EH (cell line): ENCODE measurements around the gene ATG16L2.

Experiments
- DNase-seq: peaks from one replicate; pipeline ENCODE4 v3.0.0-alpha.2; 2015; ENCODE audit warnings: low read depth

Gene ATG16L2

GRCh38 chr11:72814286-72815109, at the start of gene ATG16L2:
ATG16L2 (plus strand) TSS chr11:72814411; CDS start chr11:72814446, 35 bp downstream.
- DNase-seq = peak; percentile 85

DNA sequence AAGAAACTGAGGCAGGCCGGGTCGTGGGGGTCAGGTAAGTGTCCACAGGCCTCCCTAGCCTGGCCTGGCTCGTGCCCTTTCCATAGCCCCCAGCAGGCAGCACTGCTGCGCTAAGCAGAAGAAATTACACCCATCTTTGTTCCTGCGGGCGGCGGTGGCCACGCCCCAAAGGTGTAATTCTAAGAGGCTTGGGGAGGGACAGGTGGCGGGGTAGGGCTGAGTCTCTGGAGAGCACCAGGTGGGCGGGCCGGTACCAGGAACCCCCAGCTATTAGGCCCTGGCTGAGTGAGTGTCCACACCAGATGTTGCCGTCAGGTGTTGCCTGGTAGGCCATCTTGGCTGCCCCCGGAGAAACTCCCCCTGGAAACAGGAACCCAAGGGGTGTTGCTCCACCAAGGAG, 49.7 kb upstream of the ATG16L2 start:
- DNase-seq = no peak

- DNase-seq = no peak
Measured at GRCh38 chr11:72766152-72766902, 47.9 kb upstream of the ATG16L2 start.

GRCh38 chr11:72767203-72768062, 46.8 kb upstream of the ATG16L2 start:
- no peak for DNase-seq

DNA sequence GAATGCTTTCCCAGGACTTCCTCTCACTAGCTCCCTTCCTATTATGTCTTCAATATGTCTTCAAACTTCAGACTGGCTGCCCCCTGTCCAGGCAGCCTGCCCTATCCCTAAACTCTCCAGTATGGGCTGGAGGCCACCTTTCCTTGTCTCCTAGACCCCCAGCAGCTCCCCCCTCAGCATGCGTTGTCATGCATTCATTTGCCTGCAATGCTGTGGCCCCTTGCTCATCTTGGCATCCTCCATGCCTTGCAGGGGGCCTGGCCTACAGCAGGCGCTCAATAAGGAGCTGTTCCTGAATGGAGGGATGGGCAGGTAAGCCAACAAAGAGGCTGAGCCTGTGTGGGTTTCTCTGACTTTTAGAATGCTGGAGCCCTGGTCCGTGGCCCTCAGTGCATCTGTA, 45.6 kb upstream of the ATG16L2 start:
- DNase-seq = no peak

DNA sequence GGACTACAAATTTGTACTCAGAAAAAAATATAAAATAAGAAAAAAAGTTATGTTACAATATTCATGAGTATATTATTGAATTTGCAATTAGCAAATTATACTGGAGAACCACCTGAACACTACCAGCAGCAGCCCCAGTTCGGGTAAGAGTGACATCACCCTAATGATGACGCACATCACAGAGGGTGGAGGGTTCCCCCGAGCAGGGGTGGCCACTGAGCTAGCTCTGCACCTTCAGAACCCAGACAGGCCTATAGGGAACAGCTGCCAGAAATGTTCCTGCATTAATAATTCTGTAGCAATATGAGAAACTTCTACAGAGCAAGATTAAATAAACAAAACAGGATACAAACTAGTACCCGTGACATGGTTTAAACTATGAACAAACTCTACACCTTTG, 44.5 kb upstream of the ATG16L2 start:
- DNase-seq = no peak

GRCh38 chr11:72770799-72771198, 43.4 kb upstream of the ATG16L2 start:
- no peak for DNase-seq

- DNase-seq = peak; percentile 78
Measured at GRCh38 chr11:72771507-72771906, 42.7 kb upstream of the ATG16L2 start.

GRCh38 chr11:72772059-72772458, 42.2 kb upstream of the ATG16L2 start:
- DNase-seq = no peak

GRCh38 chr11:72773291-72773690, 40.9 kb upstream of the ATG16L2 start:
- DNase-seq = peak; percentile 88

- no peak for DNase-seq
Measured at GRCh38 chr11:72773696-72774095, 40.5 kb upstream of the ATG16L2 start.

GRCh38 chr11:72774499-72774898, 39.7 kb upstream of the ATG16L2 start:
- no peak for DNase-seq

GRCh38 chr11:72775288-72776110, 38.7 kb upstream of the ATG16L2 start:
- DNase-seq = no peak

GRCh38 chr11:72776117-72776843, 37.9 kb upstream of the ATG16L2 start:
- DNase-seq = no peak

GRCh38 chr11:72776844-72777754, 37.1 kb upstream of the ATG16L2 start:
- no peak for DNase-seq

DNA sequence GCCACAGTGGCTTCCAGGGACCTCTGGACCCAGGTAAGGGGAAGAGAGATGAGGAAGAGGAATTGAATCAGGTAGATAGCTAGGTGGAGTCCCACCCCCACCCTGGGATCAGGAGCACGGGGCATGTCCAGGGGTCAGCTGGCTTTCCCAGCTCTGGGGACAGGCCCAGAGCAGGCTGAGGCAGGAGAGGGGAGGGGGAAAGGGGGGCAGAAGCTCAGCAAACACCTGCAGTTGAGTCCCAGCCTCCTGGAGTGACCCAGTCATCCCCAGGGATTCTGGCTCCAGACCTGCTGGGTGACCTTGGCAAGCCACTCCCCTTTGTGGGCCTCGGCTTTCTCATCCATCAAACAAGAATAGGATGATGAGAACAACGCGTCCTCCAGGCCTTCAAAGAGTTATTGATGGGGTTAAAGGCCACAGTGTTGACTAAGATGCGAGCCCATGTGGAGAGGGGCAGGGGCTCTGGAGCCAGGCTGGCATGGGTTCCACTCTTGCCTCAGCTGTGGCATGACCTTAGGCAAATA, 36.4 kb upstream of the ATG16L2 start:
- DNase-seq = no peak

DNA sequence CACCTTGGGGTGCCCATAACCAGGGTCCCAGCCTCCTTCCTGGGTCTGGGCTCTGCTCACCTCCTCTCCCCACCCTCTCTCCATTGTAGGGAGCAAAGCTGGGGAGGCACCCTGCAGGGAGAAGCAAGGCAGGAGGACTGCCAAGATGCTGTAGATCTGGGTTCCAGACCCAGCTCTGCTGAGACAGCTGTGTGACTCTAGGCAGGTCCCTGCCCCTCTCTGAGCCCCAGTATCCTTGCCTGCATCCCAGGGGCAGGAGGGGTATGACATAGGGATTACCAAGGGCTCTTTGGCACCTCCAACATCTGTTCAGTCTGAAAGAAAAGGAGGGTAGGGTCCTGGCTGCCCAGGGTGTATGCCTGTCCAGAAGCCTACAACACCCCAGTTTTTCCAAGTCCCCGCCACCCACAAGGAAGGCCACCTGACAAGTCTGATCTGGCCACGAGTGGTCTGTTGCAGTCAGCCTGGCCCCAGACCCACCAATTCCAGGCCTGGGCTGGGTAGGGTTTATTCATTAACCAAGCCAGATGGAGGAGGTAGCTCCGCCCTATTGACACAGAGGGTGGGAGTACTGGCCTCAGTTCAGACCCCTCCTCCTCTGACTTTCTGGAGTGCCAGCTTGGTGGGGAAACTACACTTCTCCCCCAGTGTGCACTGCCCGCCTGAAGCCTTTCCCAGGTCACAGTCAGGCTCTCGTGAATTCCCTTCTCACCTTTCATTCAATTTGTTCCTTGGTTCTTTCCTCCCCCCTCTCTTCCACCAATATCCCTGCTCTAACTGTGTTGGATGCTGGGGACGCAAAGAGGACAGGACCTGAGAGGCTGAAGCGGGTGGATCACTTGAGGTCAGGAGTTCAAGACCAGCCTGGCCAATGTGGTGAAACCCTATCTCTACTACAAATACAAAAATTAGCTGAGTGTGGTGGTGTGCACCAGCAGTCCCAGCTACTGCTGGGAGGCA, 35.4 kb upstream of the ATG16L2 start:
- no peak for DNase-seq

- no peak for DNase-seq
Measured at GRCh38 chr11:72779495-72780128, 34.6 kb upstream of the ATG16L2 start.
